Fibroblast of lung (primary cell): ENCODE data around the gene RIMKLA. TPM values are rescaled to one million over a fixed set of nuclear protein-coding genes. Genes with fewer than 3 reads are reported as not detected.

ENCODE experiments used
- DNase-seq, 2 donors: peaks; one replicate each; pipeline versions ENCODE4 v3.0.0 to v3.0.0-alpha.2; 2010; ENCODE audit warnings: low read depth in 2 of 2
- H2AFZ ChIP-seq: 2 replicates; pipeline ENCODE4 v1.5.1; 2012; ENCODE audit warnings: low read length, control low read depth, inconsistent platforms
- H3K27ac ChIP-seq: 2 replicates; pipeline ENCODE4 v1.5.1; 2011; ENCODE audit warnings: low read length, control low read depth; ENCODE audit not compliant: insufficient read depth
- H3K27me3 ChIP-seq: 2 replicates; pipeline ENCODE4 v1.5.1; 2011; ENCODE audit warnings: mild to moderate bottlenecking, low read length; ENCODE audit not compliant: control insufficient read depth, insufficient read depth
- H3K36me3 ChIP-seq: 2 replicates; pipeline ENCODE4 v1.5.1; 2011; ENCODE audit warnings: low read length; ENCODE audit not compliant: control insufficient read depth, insufficient read depth
- H3K4me1 ChIP-seq: 2 replicates; pipeline ENCODE4 v1.5.1; 2011; ENCODE audit warnings: low read length; ENCODE audit not compliant: control insufficient read depth, insufficient read depth; ENCODE audit errors: extremely low read depth
- H3K4me2 ChIP-seq: 2 replicates; pipeline ENCODE4 v1.5.1; 2011; ENCODE audit warnings: low read length, control low read depth; ENCODE audit not compliant: insufficient read depth; ENCODE audit errors: extremely low read depth
- H3K4me3 ChIP-seq, 4 experiments: fragments of 200-600 bp in 1 of 4; sonication (generic) in 1 of 4; replicated peaks in 1 of 4; 2 replicates each; pipeline ENCODE4 v1.5.1; 2011 to 2016; ENCODE audit warnings: low read length in 4 of 4, low read depth in 3 of 4, mild to moderate bottlenecking in 3 of 4, control low read depth in 2 of 4, inconsistent platforms in 1 of 4, mixed read lengths in 1 of 4; ENCODE audit not compliant: insufficient read depth in 1 of 4; ENCODE audit errors: control extremely low read depth in 1 of 4
- H3K79me2 ChIP-seq: 2 replicates; pipeline ENCODE4 v1.5.1; 2012; ENCODE audit warnings: mild to moderate bottlenecking, low read length, inconsistent platforms; ENCODE audit not compliant: control insufficient read depth, insufficient read depth
- H3K9ac ChIP-seq: 2 replicates; pipeline ENCODE4 v1.5.1; 2011; ENCODE audit warnings: mild to moderate bottlenecking, low read length, control low read depth; ENCODE audit not compliant: insufficient read depth
- H3K9me3 ChIP-seq: 2 replicates; pipeline ENCODE4 v1.5.1; 2012; ENCODE audit warnings: low read depth, low read length; ENCODE audit not compliant: control insufficient read depth, insufficient read depth
- H4K20me1 ChIP-seq: 2 replicates; pipeline ENCODE4 v1.5.1; 2011; ENCODE audit warnings: low read length; ENCODE audit not compliant: control insufficient read depth, insufficient read depth; ENCODE audit errors: extremely low read depth
- EZH2 ChIP-seq: IDR thresholded peaks from 2 replicates; pipeline ENCODE4 v1.5.1; 2012; ENCODE audit warnings: low read length, control low read depth, mild to moderate bottlenecking; ENCODE audit errors: missing control alignments
- polyA plus RNA-seq, 2 donors: library from polyadenylated mRNA; depleted of rRNA in 1 of 2; stranded (reverse) in 1 of 2; unstranded in 1 of 2; fragments of >200 nt; gene quantifications; 2 replicates each; pipeline ENCODE4 v1.2.1, GENCODE V29; 2011 to 2012; ENCODE audit warnings: missing spikeins in 1 of 2
- total RNA-seq: library from RNA; depleted of rRNA; stranded (reverse); fragments of >200 nt; gene quantifications from 2 replicates; pipeline ENCODE4 v1.2.1, GENCODE V29; 2014
- TF ChIP-seq, protein P1 (sequence below), 2 donors: IDR thresholded peaks in 1 of 2; conservative IDR thresholded peaks in 1 of 2; 1 replicate in 1 of 2; 2 replicates in 1 of 2; pipeline ENCODE4 v1.5.1; 2011 to 2012; ENCODE audit warnings: low read length in 2 of 2, control low read depth in 1 of 2, inconsistent platforms in 1 of 2, low read depth in 1 of 2, mild to moderate bottlenecking in 1 of 2

Gene RIMKLA
- total and polyA plus RNA-seq, 2 donors (not counting 1 experiment from before 2014, with no cell fraction given), result under 0.01 TPM; not detected in 1

DNA sequence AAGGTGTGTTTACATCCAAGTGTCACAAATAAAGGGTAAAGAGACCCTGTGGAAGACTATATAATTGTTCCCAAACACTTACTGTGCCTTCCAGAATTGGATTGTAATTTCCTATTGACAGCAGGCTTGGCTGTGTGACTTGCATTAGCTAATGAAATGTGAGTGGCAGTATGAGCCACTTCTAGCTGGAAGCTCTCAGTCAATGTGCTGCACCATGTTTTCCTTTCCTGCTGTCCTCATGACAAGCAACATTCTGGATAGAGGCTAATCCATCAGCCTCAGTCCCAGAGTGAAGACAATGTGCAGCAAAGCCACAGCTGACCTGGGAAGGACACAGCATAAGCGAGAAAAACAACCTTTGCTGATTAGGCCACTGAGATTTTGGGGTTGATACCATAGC lies 39.7 kb upstream of the RIMKLA start:
- H4K20me1 ChIP-seq, result no peaks in the 10 kb centered on the region
- no peak overlapping the region for H3K27ac ChIP-seq
- no peak for DNase-seq
- H3K79me2 ChIP-seq, result no peaks in the 10 kb centered on the region
- H3K27me3 ChIP-seq, result no peaks in the 10 kb centered on the region
- no peak overlapping the region for H2AFZ ChIP-seq
- H3K9me3 ChIP-seq, result no peaks in the 10 kb centered on the region
- H3K4me2 ChIP-seq, result no peak overlapping the region
- H3K4me3 ChIP-seq, result no peak overlapping the region
- TF ChIP-seq, protein P1, sequence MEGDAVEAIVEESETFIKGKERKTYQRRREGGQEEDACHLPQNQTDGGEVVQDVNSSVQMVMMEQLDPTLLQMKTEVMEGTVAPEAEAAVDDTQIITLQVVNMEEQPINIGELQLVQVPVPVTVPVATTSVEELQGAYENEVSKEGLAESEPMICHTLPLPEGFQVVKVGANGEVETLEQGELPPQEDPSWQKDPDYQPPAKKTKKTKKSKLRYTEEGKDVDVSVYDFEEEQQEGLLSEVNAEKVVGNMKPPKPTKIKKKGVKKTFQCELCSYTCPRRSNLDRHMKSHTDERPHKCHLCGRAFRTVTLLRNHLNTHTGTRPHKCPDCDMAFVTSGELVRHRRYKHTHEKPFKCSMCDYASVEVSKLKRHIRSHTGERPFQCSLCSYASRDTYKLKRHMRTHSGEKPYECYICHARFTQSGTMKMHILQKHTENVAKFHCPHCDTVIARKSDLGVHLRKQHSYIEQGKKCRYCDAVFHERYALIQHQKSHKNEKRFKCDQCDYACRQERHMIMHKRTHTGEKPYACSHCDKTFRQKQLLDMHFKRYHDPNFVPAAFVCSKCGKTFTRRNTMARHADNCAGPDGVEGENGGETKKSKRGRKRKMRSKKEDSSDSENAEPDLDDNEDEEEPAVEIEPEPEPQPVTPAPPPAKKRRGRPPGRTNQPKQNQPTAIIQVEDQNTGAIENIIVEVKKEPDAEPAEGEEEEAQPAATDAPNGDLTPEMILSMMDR (conservative IDR thresholded peaks at IDR 0.05 in 1 of 2, IDR thresholded peaks at IDR 0.05 in 1 of 2; ENCODE audit: low read depth in 1 of 2, low read length in 2 of 2), result no peak
- TF ChIP-seq EZH2, result no peak
- no peaks in the 10 kb centered on the region for H3K36me3 ChIP-seq
- no peak overlapping the region for H3K9ac ChIP-seq
- H3K4me1 ChIP-seq, result peaks cover 2% of the 10 kb centered on the region

DNA sequence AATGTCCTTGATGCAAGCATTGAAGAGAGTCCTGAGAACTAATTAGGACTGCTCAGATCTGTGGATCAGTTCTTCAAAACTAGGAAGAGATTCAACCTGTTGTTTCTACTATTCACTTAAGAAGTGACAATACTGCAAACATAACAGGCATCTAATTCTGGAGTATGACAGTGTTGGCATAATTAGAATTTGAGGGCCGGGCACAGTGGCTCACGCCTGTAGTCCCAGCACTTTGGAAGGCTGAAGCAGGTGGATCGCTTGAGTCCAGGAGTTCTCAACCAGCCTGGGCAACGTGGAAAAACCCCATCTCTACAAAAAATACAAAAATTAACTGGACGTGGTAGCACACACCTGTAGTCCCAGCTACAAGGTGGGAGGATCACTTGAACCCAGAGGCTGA lies 37.5 kb upstream of the RIMKLA start:
- Histone ChIP-seq H3K27me3 (no peaks in the 10 kb centered on the region), H3K4me1 (no peaks in the 10 kb centered on the region), H3K9ac (no peak overlapping the region), H3K27ac (no peak overlapping the region), H4K20me1 (no peaks in the 10 kb centered on the region), H3K79me2 (no peaks in the 10 kb centered on the region), H3K4me2 (no peak overlapping the region), H2AFZ (no peak overlapping the region), H3K4me3 (no peak overlapping the region), H3K9me3 (no peaks in the 10 kb centered on the region), H3K36me3 (no peaks in the 10 kb centered on the region)
- DNase-seq, result no peak
- TF ChIP-seq, protein P1 (conservative IDR thresholded peaks at IDR 0.05 in 1 of 2, IDR thresholded peaks at IDR 0.05 in 1 of 2; ENCODE audit: low read depth in 1 of 2, low read length in 2 of 2), result no peak
- TF ChIP-seq EZH2, result no peak

DNA sequence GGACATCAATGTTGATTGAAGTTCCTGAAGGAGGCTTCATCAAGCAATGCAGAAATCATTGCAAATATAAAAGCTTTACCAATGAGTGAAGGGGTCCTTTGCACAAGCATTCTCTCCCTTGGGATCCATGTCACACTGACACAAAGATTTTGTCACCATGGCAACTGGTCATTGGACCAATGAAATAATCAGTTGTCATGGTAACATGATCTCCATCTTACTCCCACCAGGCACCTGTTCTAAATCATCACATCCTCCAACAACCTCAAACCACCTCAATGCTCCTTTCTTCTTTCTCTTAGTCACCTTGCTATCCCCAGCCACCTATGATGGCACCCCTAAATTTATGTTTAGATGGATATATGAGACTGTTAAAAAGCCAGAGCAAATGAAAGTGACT lies 32.1 kb upstream of the RIMKLA start:
- H3K4me1 ChIP-seq, result no peaks in the 10 kb centered on the region
- no peak overlapping the region for H2AFZ ChIP-seq
- H3K9me3 ChIP-seq, result no peaks in the 10 kb centered on the region
- H3K36me3 ChIP-seq, result no peaks in the 10 kb centered on the region
- TF ChIP-seq, protein P1 (conservative IDR thresholded peaks at IDR 0.05 in 1 of 2, IDR thresholded peaks at IDR 0.05 in 1 of 2; ENCODE audit: low read depth in 1 of 2, low read length in 2 of 2), result no peak
- no peak for TF ChIP-seq EZH2
- DNase-seq, result no peak
- H3K27ac ChIP-seq, result no peak overlapping the region
- no peaks in the 10 kb centered on the region for H3K79me2 ChIP-seq
- no peak overlapping the region for H3K9ac ChIP-seq
- H3K27me3 ChIP-seq, result no peaks in the 10 kb centered on the region
- no peaks in the 10 kb centered on the region for H4K20me1 ChIP-seq
- H3K4me3 ChIP-seq, result no peak overlapping the region
- no peak overlapping the region for H3K4me2 ChIP-seq
